D721Med (cell line): ENCODE measurements around the gene DENND5A.
"Not testable (repeated sequence)": the region's sequence is repeated elsewhere in the genome, so short reads cannot be mapped to it uniquely, and the experiment has no call there.

Experiments used
- DNase-seq: peaks from one replicate; pipeline ENCODE4 v3.0.0; 2011; ENCODE audit warnings: low spot score; ENCODE audit not compliant: insufficient read length
- FAIRE-seq: peaks from 2 replicates; lab custom pipeline; 2011; peaks lifted over from hg19 to GRCh38; lab: Jason Lieb, UNC
- CTCF ChIP-seq: IDR thresholded peaks from 2 replicates; pipeline ENCODE4 v1.5.1; 2012; ENCODE audit warnings: mild to moderate bottlenecking, control low read depth; ENCODE audit not compliant: insufficient read depth; ENCODE audit errors: missing control alignments

The DENND5A gene

GRCh38 chr11:9109858-9110731 is 155.1 kb downstream of the DENND5A start:
- no peak for FAIRE-seq
- TF ChIP-seq CTCF: no peak
- DNase-seq: no peak

GRCh38 chr11:9104580-9104979 is 160.6 kb downstream of the DENND5A start:
- TF ChIP-seq CTCF: no peak
- no peak for DNase-seq
- FAIRE-seq: no peak

GRCh38 chr11:9103542-9104276 is 161.4 kb downstream of the DENND5A start:
- no peak for FAIRE-seq

GRCh38 chr11:9099617-9100016 is 165.5 kb downstream of the DENND5A start:
- TF ChIP-seq CTCF: no peak
- no peak for DNase-seq
- FAIRE-seq: no peak

More at GRCh38 chr11:9103542-9104276, 161.4 kb downstream of the DENND5A start:
- no peak for DNase-seq
- no peak for TF ChIP-seq CTCF

GRCh38 chr11:9098455-9098854 is 166.7 kb downstream of the DENND5A start:
- not testable (repeated sequence) for FAIRE-seq, DNase-seq

- not testable (repeated sequence) for FAIRE-seq, DNase-seq
These were observed 167.8 kb downstream of the DENND5A start for GRCh38 chr11:9097186-9097943.

GRCh38 chr11:9096427-9096826 is 168.7 kb downstream of the DENND5A start:
- FAIRE-seq: no peak
- no peak for DNase-seq
- TF ChIP-seq CTCF: no peak
